ENCODE measurements around the gene CD79B.
"Not testable (repeated sequence)": the region's sequence is repeated elsewhere in the genome, so short reads cannot be mapped to it uniquely, and the experiment has no call there.

Gene CD79B

DNA sequence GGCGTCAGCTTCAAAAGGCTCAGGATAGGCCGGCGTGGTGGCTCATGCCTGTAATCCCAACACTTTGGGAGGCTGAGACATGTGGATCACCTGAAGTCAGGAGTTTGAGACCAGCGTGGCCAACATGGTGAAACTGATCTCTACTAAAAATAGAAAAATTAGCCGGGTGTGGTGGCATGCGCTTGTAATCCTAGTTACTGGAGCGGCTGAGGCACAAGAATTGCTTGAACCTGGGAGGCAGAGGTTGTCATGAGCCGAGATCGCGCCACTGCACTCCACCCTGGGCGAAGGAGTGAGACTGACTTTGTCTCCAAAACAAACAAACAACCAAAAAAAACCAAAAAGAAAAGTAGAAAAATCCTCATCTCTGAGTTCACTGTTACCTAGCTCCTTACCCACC lies 47.0 kb downstream of the CD79B start:
- not testable (repeated sequence) for H3K9me3 ChIP-seq (ENCODE audit: control insufficient read depth, insufficient read depth, low read length); H3K4me3 ChIP-seq (ENCODE audit: low read depth, low read length); H3K9ac ChIP-seq (ENCODE audit: low read depth, low read length); H3K27me3 ChIP-seq (ENCODE audit: control insufficient read depth, insufficient read depth, low read length); H3K36me3 ChIP-seq (ENCODE audit: control insufficient read depth, insufficient read depth, low read length); H3K4me1 ChIP-seq (ENCODE audit: control insufficient read depth, insufficient read depth, low read length); H3K27ac ChIP-seq (ENCODE audit: low read depth, low read length)

DNA sequence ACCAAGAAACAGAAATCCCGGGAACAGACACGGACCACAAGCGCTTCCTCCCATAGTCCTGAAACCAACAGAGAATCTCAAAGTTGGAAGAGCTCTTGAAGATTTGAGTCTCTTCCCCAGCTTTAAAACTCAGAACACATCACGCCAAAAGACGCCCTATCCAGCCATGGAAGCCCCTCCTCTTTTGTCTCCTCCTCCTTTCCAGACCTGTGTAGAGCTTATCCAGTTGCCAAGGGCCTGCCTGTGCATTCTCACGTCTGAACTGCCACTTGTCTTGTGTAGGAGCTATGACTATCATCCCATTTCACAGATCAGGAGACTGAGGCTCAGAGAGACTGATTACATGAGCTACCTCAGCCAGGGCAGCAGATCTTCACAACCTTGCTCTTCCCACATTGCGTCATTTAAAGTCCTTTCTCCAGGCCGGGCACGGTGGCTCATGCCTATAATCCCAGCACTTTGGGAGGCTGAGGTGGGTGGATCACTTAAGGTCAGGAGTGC lies 49.5 kb downstream of the CD79B start:
- H3K27ac ChIP-seq (ENCODE audit: low read depth, low read length); H3K36me3 ChIP-seq (ENCODE audit: control insufficient read depth, insufficient read depth, low read length): not testable (repeated sequence)

DNA sequence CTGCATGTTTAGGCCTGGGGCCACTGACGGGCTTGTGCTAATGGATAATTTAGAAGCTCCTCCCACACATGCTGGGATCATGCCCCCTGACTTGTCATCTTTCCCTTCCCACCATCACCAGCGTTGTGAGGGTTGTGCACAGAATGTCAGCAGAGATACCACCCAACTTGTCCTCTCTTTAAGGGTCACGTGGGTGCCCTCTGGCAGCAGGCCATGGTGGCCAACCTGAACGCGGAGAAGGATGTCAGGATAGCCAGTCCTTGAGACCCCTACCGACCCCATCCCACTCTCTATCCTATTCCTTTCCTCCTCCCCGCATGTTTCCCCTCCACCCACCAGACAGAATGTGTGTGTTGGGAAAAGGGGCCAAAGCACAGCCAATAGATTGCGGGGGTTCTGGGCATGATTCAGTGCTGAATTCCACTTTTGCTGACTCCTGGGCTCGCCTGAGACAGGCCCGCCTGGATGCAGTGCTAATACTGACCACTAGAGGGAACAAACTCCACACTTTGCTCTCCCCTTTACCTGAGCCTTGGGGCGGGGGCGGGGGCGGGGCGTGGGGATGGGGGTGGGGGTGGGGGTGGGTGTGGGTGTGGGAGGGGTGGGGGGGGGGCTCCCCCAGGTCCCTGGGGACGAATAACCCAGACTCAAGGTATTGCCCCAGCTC lies 50.1 kb downstream of the CD79B start, which contains the start of gene GH2:
TSS of gene GH2 (minus strand) at position 10 of the 667 bp plus-strand sequence. CDS start 143 bp downstream, outside the sequence.
- Histone ChIP-seq H3K9me3 (ENCODE audit: control insufficient read depth, insufficient read depth, low read length) (no peaks in the 10 kb centered on the region), H3K4me1 (ENCODE audit: control insufficient read depth, insufficient read depth, low read length) (peaks cover 4% of the 10 kb centered on the region; the same call in 1 of the 2 replicates), H3K27me3 (ENCODE audit: control insufficient read depth, insufficient read depth, low read length) (no peaks in the 10 kb centered on the region), H3K27ac (ENCODE audit: low read depth, low read length) (no peak within 1 kb of the TSS), H3K36me3 (ENCODE audit: control insufficient read depth, insufficient read depth, low read length) (no peaks in the 10 kb centered on the region), H3K4me3 (ENCODE audit: low read depth, low read length) (no peak within 1 kb of the TSS), H3K9ac (ENCODE audit: low read depth, low read length) (no peak within 1 kb of the TSS)

More for the DNA sequence above, 49.5 kb downstream of the CD79B start:
- not testable (repeated sequence) for H3K9ac ChIP-seq (ENCODE audit: low read depth, low read length); H3K27me3 ChIP-seq (ENCODE audit: control insufficient read depth, insufficient read depth, low read length); H3K4me1 ChIP-seq (ENCODE audit: control insufficient read depth, insufficient read depth, low read length); H3K4me3 ChIP-seq (ENCODE audit: low read depth, low read length); H3K9me3 ChIP-seq (ENCODE audit: control insufficient read depth, insufficient read depth, low read length)

DNA sequence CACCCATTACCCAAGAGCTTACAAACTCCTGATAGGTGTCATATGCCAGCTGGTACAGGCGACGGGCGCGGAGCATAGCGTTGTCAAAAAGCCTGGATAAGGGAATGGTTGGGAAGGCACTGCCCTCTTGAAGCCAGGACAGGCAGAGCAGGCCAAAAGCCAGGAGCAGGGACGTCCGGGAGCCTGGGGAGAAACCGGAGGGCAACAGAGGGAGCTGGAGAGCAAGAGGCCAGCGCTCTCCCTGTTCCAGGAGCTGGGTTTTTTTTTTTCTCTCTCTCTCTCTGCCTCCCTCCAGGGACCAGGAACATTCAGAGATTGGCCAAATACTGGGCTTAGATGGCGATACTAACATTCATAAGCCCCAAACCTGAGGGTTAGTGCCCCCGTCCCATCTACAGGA lies 50.8 kb downstream of the CD79B start:
- not testable (repeated sequence) for H3K9ac ChIP-seq (ENCODE audit: low read depth, low read length); H3K27me3 ChIP-seq (ENCODE audit: control insufficient read depth, insufficient read depth, low read length); H3K9me3 ChIP-seq (ENCODE audit: control insufficient read depth, insufficient read depth, low read length); H3K27ac ChIP-seq (ENCODE audit: low read depth, low read length); H3K36me3 ChIP-seq (ENCODE audit: control insufficient read depth, insufficient read depth, low read length); H3K4me1 ChIP-seq (ENCODE audit: control insufficient read depth, insufficient read depth, low read length); H3K4me3 ChIP-seq (ENCODE audit: low read depth, low read length)

DNA sequence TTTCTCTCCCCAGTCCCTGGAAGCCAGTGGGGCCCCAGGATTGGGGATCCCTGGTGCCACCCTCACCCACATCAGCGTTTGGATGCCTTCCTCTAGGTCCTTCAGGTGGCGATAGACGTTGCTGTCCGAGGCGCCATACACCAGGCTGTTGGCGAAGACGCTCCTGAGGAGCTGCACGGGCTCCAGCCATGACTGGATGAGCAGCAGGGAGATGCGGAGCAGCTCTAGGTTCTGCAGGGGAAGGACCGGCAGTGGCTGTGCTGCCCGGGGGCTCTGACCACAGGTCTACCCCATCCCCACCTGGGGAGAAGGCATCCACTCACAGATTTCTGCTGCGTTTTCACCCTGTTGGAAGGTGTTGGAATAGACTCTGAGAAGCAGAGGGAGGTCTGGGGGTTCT lies 51.4 kb downstream of the CD79B start:
- Histone ChIP-seq H3K9ac (ENCODE audit: low read depth, low read length) (no peak overlapping the region), H3K27ac (ENCODE audit: low read depth, low read length) (no peak overlapping the region), H3K36me3 (ENCODE audit: control insufficient read depth, insufficient read depth, low read length) (no peaks in the 10 kb centered on the region), H3K4me1 (ENCODE audit: control insufficient read depth, insufficient read depth, low read length) (peaks cover 4% of the 10 kb centered on the region; the same call in 1 of the 2 replicates), H3K4me3 (ENCODE audit: low read depth, low read length) (no peak overlapping the region), H3K27me3 (ENCODE audit: control insufficient read depth, insufficient read depth, low read length) (no peaks in the 10 kb centered on the region), H3K9me3 (ENCODE audit: control insufficient read depth, insufficient read depth, low read length) (no peaks in the 10 kb centered on the region)

All from HUES48 (cell line).